Stimulated activated CD8-positive, alpha-beta memory T cell treated with anti-CD3 and anti-CD28 coated beads, Interleukin-12 subunit alpha, Interleukin-12 subunit beta, amount 100 ng/mL, for 1 hour (primary cell): ENCODE results near the gene ZBTB7C.

Source experiments
- DNase-seq: peaks from one replicate; pipeline ENCODE4 v3.0.0-alpha.2; 2020; ENCODE audit warnings: low read depth

The ZBTB7C gene

GRCh38 chr18:48116017-48116416 is 293.2 kb downstream of the ZBTB7C start:
- no peak for DNase-seq

- DNase-seq = no peak
These were observed 295.5 kb downstream of the ZBTB7C start for GRCh38 chr18:48113691-48114090.

- DNase-seq = no peak
These were observed 297.6 kb downstream of the ZBTB7C start for GRCh38 chr18:48111587-48111986.

GRCh38 chr18:48110797-48111196 is 298.4 kb downstream of the ZBTB7C start:
- no peak for DNase-seq

GRCh38 chr18:48109961-48110493 is 299.2 kb downstream of the ZBTB7C start:
- no peak for DNase-seq

GRCh38 chr18:48108136-48108535 is 301.0 kb downstream of the ZBTB7C start:
- no peak for DNase-seq

- no peak for DNase-seq
These were observed 302.0 kb downstream of the ZBTB7C start for GRCh38 chr18:48106976-48107781.

- no peak for DNase-seq
These were observed 302.7 kb downstream of the ZBTB7C start for GRCh38 chr18:48106498-48106897.

GRCh38 chr18:48105317-48105716 is 303.9 kb downstream of the ZBTB7C start:
- no peak for DNase-seq

GRCh38 chr18:48104705-48105104 is 304.5 kb downstream of the ZBTB7C start:
- no peak for DNase-seq

GRCh38 chr18:48100651-48101165 is 308.5 kb downstream of the ZBTB7C start:
- DNase-seq = no peak

- no peak for DNase-seq
These were observed 309.0 kb downstream of the ZBTB7C start for GRCh38 chr18:48100165-48100575.

GRCh38 chr18:48099481-48100164 is 309.6 kb downstream of the ZBTB7C start:
- no peak for DNase-seq

GRCh38 chr18:48098538-48098937 is 310.6 kb downstream of the ZBTB7C start:
- no peak for DNase-seq

- no peak for DNase-seq
These were observed 311.2 kb downstream of the ZBTB7C start for GRCh38 chr18:48098007-48098406.

- no peak for DNase-seq
These were observed 313.5 kb downstream of the ZBTB7C start for GRCh38 chr18:48095726-48096125.

GRCh38 chr18:48093104-48093503 is 316.1 kb downstream of the ZBTB7C start:
- no peak for DNase-seq

- no peak for DNase-seq
These were observed 317.2 kb downstream of the ZBTB7C start for GRCh38 chr18:48091869-48092497.

- no peak for DNase-seq
These were observed 318.5 kb downstream of the ZBTB7C start for GRCh38 chr18:48090702-48091101.

- no peak for DNase-seq
These were observed 319.2 kb downstream of the ZBTB7C start for GRCh38 chr18:48090021-48090420.

- DNase-seq = no peak
These were observed 323.2 kb downstream of the ZBTB7C start for GRCh38 chr18:48085781-48086487.

- DNase-seq = no peak
These were observed 324.3 kb downstream of the ZBTB7C start for GRCh38 chr18:48084858-48085257.
